HG02943 (cell line): ENCODE measurements around the gene TMPRSS7.

Experiments used
- ATAC-seq: cut with Tn5 transposase; IDR thresholded peaks from one replicate; pipeline ENCODE4 v1.9.1; 2021; ENCODE audit warnings: mild to moderate bottlenecking, low read depth, moderate library complexity; ENCODE audit not compliant: unreplicated experiment

The TMPRSS7 gene

GRCh38 chr3:112123548-112123947 lies 89.0 kb downstream of the TMPRSS7 start:
- no peak for ATAC-seq

- no peak for ATAC-seq
Observed at GRCh38 chr3:112124907-112125607, 90.5 kb downstream of the TMPRSS7 start.

- ATAC-seq, result no peak
Observed at GRCh38 chr3:112126511-112126911, 92.0 kb downstream of the TMPRSS7 start.

- no peak for ATAC-seq
Observed at GRCh38 chr3:112127522-112128494, 93.3 kb downstream of the TMPRSS7 start.

- ATAC-seq, result peak; percentile 47
Observed at GRCh38 chr3:112128843-112129727, 94.5 kb downstream of the TMPRSS7 start.

- ATAC-seq, result no peak
Observed at GRCh38 chr3:112129925-112130637, 95.5 kb downstream of the TMPRSS7 start.

- ATAC-seq, result no peak
Observed at GRCh38 chr3:112130638-112130993, 96.1 kb downstream of the TMPRSS7 start.
